ENCODE data around the gene OGFOD3. TPM values are rescaled to one million over a fixed set of nuclear protein-coding genes. Genes with fewer than 3 reads are reported as not detected.

Gene OGFOD3
- total RNA-seq, 1 experiment from 2014 or later: 26.6 TPM

DNA sequence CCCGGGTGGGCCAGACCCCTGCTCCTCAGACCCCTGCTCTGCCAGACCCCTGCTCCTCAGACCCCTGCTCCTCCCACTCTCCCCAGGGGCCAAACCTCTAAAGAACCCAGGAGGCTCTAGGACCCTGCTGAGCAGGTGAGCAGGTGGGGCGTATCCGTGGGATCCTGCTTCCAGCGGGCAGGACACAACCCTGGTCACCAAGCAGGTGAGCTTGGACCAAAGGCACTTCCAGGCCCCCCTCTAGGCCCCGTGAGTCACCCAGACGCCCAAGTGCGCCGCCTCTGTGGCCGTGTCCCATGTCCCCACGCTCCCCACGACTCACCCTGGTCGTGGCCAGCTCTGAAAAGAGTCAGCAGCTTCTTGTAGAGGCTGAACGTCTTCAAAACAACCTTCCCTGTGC, 27.2 kb upstream of the OGFOD3 start:
- ChIA-PET POLR2A (ENCODE audit: unreplicated experiment) (interaction anchor here (0.7 kb wide), 1 partner anchor 29 kb away, joined by 4 read pairs; no protein-coding TSS in a partner anchor), CTCF (no interaction called here)
- TF ChIP-seq, protein P1, sequence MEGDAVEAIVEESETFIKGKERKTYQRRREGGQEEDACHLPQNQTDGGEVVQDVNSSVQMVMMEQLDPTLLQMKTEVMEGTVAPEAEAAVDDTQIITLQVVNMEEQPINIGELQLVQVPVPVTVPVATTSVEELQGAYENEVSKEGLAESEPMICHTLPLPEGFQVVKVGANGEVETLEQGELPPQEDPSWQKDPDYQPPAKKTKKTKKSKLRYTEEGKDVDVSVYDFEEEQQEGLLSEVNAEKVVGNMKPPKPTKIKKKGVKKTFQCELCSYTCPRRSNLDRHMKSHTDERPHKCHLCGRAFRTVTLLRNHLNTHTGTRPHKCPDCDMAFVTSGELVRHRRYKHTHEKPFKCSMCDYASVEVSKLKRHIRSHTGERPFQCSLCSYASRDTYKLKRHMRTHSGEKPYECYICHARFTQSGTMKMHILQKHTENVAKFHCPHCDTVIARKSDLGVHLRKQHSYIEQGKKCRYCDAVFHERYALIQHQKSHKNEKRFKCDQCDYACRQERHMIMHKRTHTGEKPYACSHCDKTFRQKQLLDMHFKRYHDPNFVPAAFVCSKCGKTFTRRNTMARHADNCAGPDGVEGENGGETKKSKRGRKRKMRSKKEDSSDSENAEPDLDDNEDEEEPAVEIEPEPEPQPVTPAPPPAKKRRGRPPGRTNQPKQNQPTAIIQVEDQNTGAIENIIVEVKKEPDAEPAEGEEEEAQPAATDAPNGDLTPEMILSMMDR (conservative IDR thresholded peaks at IDR 0.05): no peak
- TF ChIP-seq EZH2 (IDR thresholded peaks at IDR 0.05; ENCODE audit: low read depth): no peak
- Histone ChIP-seq H3K4me3 (no peak overlapping the region), H3K27ac (no peak overlapping the region), H3K4me2 (no peak overlapping the region), H3K9me3 (ENCODE audit: insufficient read depth, low read depth) (no peaks in the 10 kb centered on the region), H3K4me1 (replicated peaks; ENCODE audit: insufficient read depth) (peaks cover 5% of the 10 kb centered on the region; the same call in 1 of the 2 replicates), H3K9me2 (ENCODE audit: insufficient read depth) (no peaks in the 10 kb centered on the region), H3K36me3 (ENCODE audit: low read depth) (no peaks in the 10 kb centered on the region), H4K20me1 (ENCODE audit: insufficient read depth) (no peaks in the 10 kb centered on the region), H3K79me2 (ENCODE audit: low read depth) (peaks cover 10% of the 10 kb centered on the region; the same call in 1 of the 2 replicates), H3F3A (ENCODE audit: insufficient read depth, low read depth) (no peaks in the 10 kb centered on the region), H3K27me3 (ENCODE audit: insufficient read depth, low read depth) (no peaks in the 10 kb centered on the region), H2AFZ (no peak overlapping the region)
- DNase-seq: no peak
- no TSS peak for BruUV-seq (replicated peaks)
- intact Hi-C loops (cut with micrococcal nuclease; ENCODE audit: unreplicated experiment): no loop called here

DNA sequence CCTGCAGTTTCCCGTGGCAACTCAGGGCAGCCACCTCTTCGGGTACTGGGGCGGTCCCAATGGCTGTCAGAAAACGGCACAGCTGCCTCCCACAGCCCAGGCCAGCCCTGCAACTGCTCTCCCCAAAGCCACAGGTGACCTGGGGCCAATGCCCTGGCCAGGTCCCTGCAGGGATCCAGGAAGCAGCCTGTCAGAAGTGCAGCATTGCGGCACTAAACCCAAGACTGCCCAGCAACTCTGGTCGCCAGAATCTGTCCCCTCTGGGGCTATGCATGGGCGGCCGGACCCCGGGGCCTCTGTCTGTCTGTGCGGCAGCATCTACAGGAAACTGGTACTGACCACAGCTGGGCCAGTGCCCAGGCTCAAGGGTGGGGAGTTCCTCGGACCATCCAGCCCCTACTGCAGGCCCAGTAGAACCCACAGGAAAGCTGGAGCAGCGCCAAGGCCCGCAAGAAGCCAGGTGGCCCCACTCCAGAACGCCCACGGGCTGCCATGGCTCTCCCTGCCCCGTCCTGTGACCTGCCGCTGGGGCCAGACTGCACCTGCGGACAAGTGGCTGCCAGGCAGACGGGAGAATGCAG, 26.6 kb upstream of the OGFOD3 start:
- H3K79me2 ChIP-seq (ENCODE audit: low read depth): peaks cover 9% of the 10 kb centered on the region; the same call in 1 of the 2 replicates
- H3K27ac ChIP-seq: no peak overlapping the region
- TF ChIP-seq EZH2 (IDR thresholded peaks at IDR 0.05; ENCODE audit: low read depth): no peak
- TF ChIP-seq, protein P1 (conservative IDR thresholded peaks at IDR 0.05): no peak
- no peak for DNase-seq
- no peaks in the 10 kb centered on the region for H4K20me1 ChIP-seq (ENCODE audit: insufficient read depth)
- no peak overlapping the region for H2AFZ ChIP-seq
- H3K9me2 ChIP-seq (ENCODE audit: insufficient read depth): no peaks in the 10 kb centered on the region
- intact Hi-C loops (cut with micrococcal nuclease; ENCODE audit: unreplicated experiment): no loop called here
- no peaks in the 10 kb centered on the region for H3K9me3 ChIP-seq (ENCODE audit: insufficient read depth, low read depth)
- no TSS peak for BruUV-seq (replicated peaks)
- POLR2A ChIA-PET (ENCODE audit: unreplicated experiment): no interaction called here
- H3F3A ChIP-seq (ENCODE audit: insufficient read depth, low read depth): no peaks in the 10 kb centered on the region
- H3K4me3 ChIP-seq: no peak overlapping the region
- CTCF ChIA-PET: no interaction called here
- H3K4me1 ChIP-seq (replicated peaks; ENCODE audit: insufficient read depth): peaks cover 5% of the 10 kb centered on the region; the same call in 1 of the 2 replicates
- no peaks in the 10 kb centered on the region for H3K36me3 ChIP-seq (ENCODE audit: low read depth)
- H3K4me2 ChIP-seq: no peak overlapping the region
- no peaks in the 10 kb centered on the region for H3K27me3 ChIP-seq (ENCODE audit: insufficient read depth, low read depth)

GRCh38 chr17:82444284-82444893, 26.0 kb upstream of the OGFOD3 start:
- intact Hi-C loops (cut with micrococcal nuclease; ENCODE audit: unreplicated experiment): no loop called here

More at GRCh38 chr17:82444284-82444893, 26.0 kb upstream of the OGFOD3 start:
- Histone ChIP-seq H3K9me3 (ENCODE audit: insufficient read depth, low read depth) (no peaks in the 10 kb centered on the region), H4K20me1 (ENCODE audit: insufficient read depth) (no peaks in the 10 kb centered on the region), H3K36me3 (ENCODE audit: low read depth) (no peaks in the 10 kb centered on the region), H3K9me2 (ENCODE audit: insufficient read depth) (no peaks in the 10 kb centered on the region), H3K27me3 (ENCODE audit: insufficient read depth, low read depth) (no peaks in the 10 kb centered on the region), H2AFZ (no peak overlapping the region), H3K4me3 (no peak overlapping the region), H3K4me1 (replicated peaks; ENCODE audit: insufficient read depth) (no peaks in the 10 kb centered on the region), H3K79me2 (ENCODE audit: low read depth) (0 out of 2 replicates have a peak, but pooled peaks cover 2% of the 10 kb centered on the region), H3K4me2 (no peak overlapping the region), H3F3A (ENCODE audit: insufficient read depth, low read depth) (no peaks in the 10 kb centered on the region), H3K27ac (no peak overlapping the region)
- no TSS peak for BruUV-seq (replicated peaks)
- no peak for DNase-seq
- POLR2A ChIA-PET (ENCODE audit: unreplicated experiment): no interaction called here
- TF ChIP-seq EZH2 (IDR thresholded peaks at IDR 0.05; ENCODE audit: low read depth): no peak
- TF ChIP-seq, protein P1 (conservative IDR thresholded peaks at IDR 0.05): no peak
- CTCF ChIA-PET: interaction anchor here (0.6 kb wide), 1 partner anchor 20 kb away, joined by 6 read pairs; no protein-coding TSS in a partner anchor

All from PC-9 (cell line).